Natural killer cell (primary cell): ENCODE data around the gene AKAP13. TPM values are rescaled to one million over a fixed set of nuclear protein-coding genes. Genes with fewer than 3 reads are reported as not detected.

Experiments
- ATAC-seq, 3 donors: fragments of 150-1000 bp in 2 of 3; fragments of 200-7000 bp in 1 of 3; cut with Tn5 transposase; 1 replicate in 1 of 3; 2 replicates in 2 of 3; pipeline ENCODE4 v1.10.0; 2021; ENCODE audit warnings: mild to moderate bottlenecking in 2 of 3, moderate library complexity in 2 of 3
- DNase-seq, 2 donors: peaks; one replicate each; pipeline versions ENCODE4 v3.0.0 to v3.0.0-alpha.2; 2013 to 2021; ENCODE audit warnings: mixed read lengths in 1 of 2
- H3K27ac ChIP-seq: one replicate; pipeline ENCODE4 v1.5.1; 2013; ENCODE audit warnings: mild to moderate bottlenecking, low read length
- H3K27me3 ChIP-seq: one replicate; pipeline ENCODE4 v1.6.1; 2013; ENCODE audit warnings: low read length; ENCODE audit not compliant: control insufficient read depth, insufficient read depth
- H3K36me3 ChIP-seq: one replicate; pipeline ENCODE4 v1.6.1; 2013; ENCODE audit warnings: low read length; ENCODE audit not compliant: control insufficient read depth, insufficient read depth
- H3K4me1 ChIP-seq: one replicate; pipeline ENCODE4 v1.6.1; 2013; ENCODE audit warnings: low read length; ENCODE audit not compliant: control insufficient read depth, insufficient read depth
- H3K4me3 ChIP-seq: one replicate; pipeline ENCODE4 v1.5.1; 2013; ENCODE audit warnings: low read length
- H3K9me3 ChIP-seq: one replicate; pipeline ENCODE4 v1.6.1; 2013; ENCODE audit warnings: low read length; ENCODE audit not compliant: control insufficient read depth, insufficient read depth
- H3K27ac Mint-ChIP-seq, 2 donors: one replicate each; pipeline ENCODE4 v1.8.0; 2022; ENCODE audit warnings: mild to moderate bottlenecking in 2 of 2, mixed read lengths in 2 of 2, moderate library complexity in 1 of 2
- H3K27me3 Mint-ChIP-seq, 2 donors: one replicate each; pipeline ENCODE4 v1.8.0; 2022; ENCODE audit warnings: low read depth in 2 of 2, mixed read lengths in 2 of 2
- H3K36me3 Mint-ChIP-seq: one replicate; pipeline ENCODE4 v1.8.0; 2022; ENCODE audit warnings: mixed read lengths
- H3K4me1 Mint-ChIP-seq, 2 donors: one replicate each; pipeline ENCODE4 v1.8.0; 2022; ENCODE audit warnings: mixed read lengths in 2 of 2
- H3K4me3 Mint-ChIP-seq: one replicate; pipeline ENCODE4 v1.8.0; 2022; ENCODE audit warnings: mild to moderate bottlenecking, moderate library complexity, mixed read lengths
- H3K9me3 Mint-ChIP-seq, 2 donors: one replicate each; pipeline ENCODE4 v1.8.0; 2022; ENCODE audit warnings: mixed read lengths in 2 of 2
- CTCF ChIP-seq: fragments of 200-600 bp; IDR thresholded peaks from one replicate; pipeline ENCODE4 v1.8.0; 2022; ENCODE audit warnings: antibody characterized with exemption
- WGBS: methylation state at CpG from one replicate; pipeline ENCODE4 v1.1.7; 2013; ENCODE audit warnings: missing lambda C conversion rate; ENCODE audit not compliant: insufficient coverage; 5-methylcytosine and 5-hydroxymethylcytosine counted together
- intact Hi-C: fragments of 100-400 bp; cut with micrococcal nuclease; formaldehyde crosslinking; loops from one replicate; pipeline ENCODE4 v1.14.2; 2022
- total RNA-seq, 4 donors: library from RNA; stranded (reverse); fragments of 120-200 nt in 1 of 4; gene quantifications; one replicate each; pipeline versions ENCODE4 v1.2.3 to v1.2.4, GENCODE V29; 2013 to 2022

Gene AKAP13
- total RNA-seq, result 100 to 1,000 TPM; 573 to 661 (median 647) TPM
- total RNA-seq (2013), result 462 TPM

DNA sequence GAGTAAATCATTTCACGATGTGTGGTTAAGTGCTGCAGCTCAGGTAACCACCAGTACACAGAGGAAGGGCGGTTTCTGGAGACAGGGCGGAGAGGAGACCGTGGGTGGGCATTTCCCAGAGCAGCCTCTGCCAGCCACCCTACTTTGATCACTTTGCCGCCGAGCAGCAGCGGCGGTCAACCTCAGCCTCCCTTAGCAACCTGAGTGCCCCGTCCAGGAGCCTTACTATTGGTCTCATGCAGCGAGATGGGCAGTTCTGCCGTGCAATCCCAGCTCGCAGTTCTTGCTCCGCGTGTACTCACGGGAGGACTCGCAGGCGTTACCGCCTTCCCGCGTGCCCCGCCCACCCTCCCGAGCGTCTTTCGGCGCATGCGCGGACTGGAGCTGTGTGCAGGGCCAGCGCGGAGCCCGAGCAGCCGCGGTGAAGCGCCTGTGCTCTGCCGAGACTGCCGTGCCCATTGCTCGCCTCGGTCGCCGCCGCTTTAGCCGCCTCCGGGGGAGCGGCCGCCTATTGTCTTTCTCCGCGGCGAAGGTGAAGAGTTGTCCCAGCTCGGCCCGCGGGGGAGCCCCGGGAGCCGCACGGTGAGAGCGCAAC lies at the start of gene AKAP13:
Gene AKAP13, plus strand, starts transcription at position 387 of the 595 bp plus-strand sequence. CDS start 105,118 bp downstream, outside the sequence.
- H3K36me3 Mint-ChIP-seq, result no peaks in the 10 kb centered on the region
- H3K27me3 Mint-ChIP-seq, result peaks cover 16 to 17% of the 10 kb centered on the region in 2 donors
- H3K9me3 Mint-ChIP-seq, result no peaks in the 10 kb centered on the region
- Histone ChIP-seq H3K27me3 (no peaks in the 10 kb centered on the region), H3K4me1 (peaks cover 16% of the 10 kb centered on the region), H3K4me3 (peak within 1 kb of the TSS; percentile 66), H3K9me3 (no peaks in the 10 kb centered on the region), H3K27ac (peak within 1 kb of the TSS; percentile 78), H3K36me3 (no peaks in the 10 kb centered on the region)
- H3K4me3 Mint-ChIP-seq, result peak within 1 kb of the TSS; percentile 92
- peak; percentile 90 to 98 for DNase-seq
- ATAC-seq, result peak; percentile 79 to 88 (median 80)
- TF ChIP-seq CTCF, result no peak
- H3K27ac Mint-ChIP-seq, result peak within 1 kb of the TSS; percentile 90 to 95
- peaks cover 37 to 38% of the 10 kb centered on the region in 2 donors for H3K4me1 Mint-ChIP-seq
- WGBS, result under 1% methylated on average over 53 of the region's 54 CpGs
- intact Hi-C loops, result loop anchor here (2.0 to 5.0 kb wide), 2 partner anchors 32 to 202 kb away; no protein-coding TSS in a partner anchor

- Mint-ChIP-seq H3K27me3 (no peaks in the 10 kb centered on the region), H3K36me3 (no peaks in the 10 kb centered on the region), H3K4me1 (peaks cover 24 to 27% of the 10 kb centered on the region in 2 donors), H3K4me3 (peak overlapping the region; percentile 95), H3K9me3 (no peaks in the 10 kb centered on the region), H3K27ac (peak overlapping the region; percentile 55 to 91)
- Histone ChIP-seq H3K4me1 (peaks cover 29% of the 10 kb centered on the region), H3K4me3 (peak overlapping the region; percentile 2), H3K9me3 (no peaks in the 10 kb centered on the region), H3K27me3 (no peaks in the 10 kb centered on the region), H3K27ac (peak overlapping the region; percentile 87), H3K36me3 (no peaks in the 10 kb centered on the region)
- intact Hi-C loops, result loop anchor here (1.0 kb wide), 1 partner anchor 83 kb away; no protein-coding TSS in a partner anchor
- TF ChIP-seq CTCF, result peak; percentile 49
- DNase-seq, result peak; percentile 37 to 83
- ATAC-seq, result peak; percentile 70 to 81 (median 79)
- WGBS, result 8% methylated on average over 14 of the region's 14 CpGs
Measured at GRCh38 chr15:85330901-85331588, 49.4 kb upstream of the AKAP13 start.

- peaks cover 29% of the 10 kb centered on the region for H3K4me1 ChIP-seq
- Mint-ChIP-seq H3K4me1 (peaks cover 24 to 27% of the 10 kb centered on the region in 2 donors), H3K27me3 (no peaks in the 10 kb centered on the region), H3K9me3 (no peaks in the 10 kb centered on the region), H3K27ac (peak overlapping the region; percentile 55 to 91), H3K4me3 (peak overlapping the region; percentile 95), H3K36me3 (no peaks in the 10 kb centered on the region)
- H3K9me3 ChIP-seq, result no peaks in the 10 kb centered on the region
- peak overlapping the region; percentile 87 for H3K27ac ChIP-seq
- H3K27me3 ChIP-seq, result no peaks in the 10 kb centered on the region
- ATAC-seq, result no peak
- intact Hi-C loops, result loop anchor here (1.0 kb wide), 1 partner anchor 83 kb away; no protein-coding TSS in a partner anchor
- H3K36me3 ChIP-seq, result no peaks in the 10 kb centered on the region
- no peak for DNase-seq
- H3K4me3 ChIP-seq, result no peak overlapping the region
- no peak for TF ChIP-seq CTCF
- WGBS, result 80% methylated on average over 7 of the region's 8 CpGs
Measured at GRCh38 chr15:85331655-85332285, 48.6 kb upstream of the AKAP13 start.
